GM19452 (cell line): ENCODE data around the gene MCMBP.
"Not testable (repeated sequence)": the region's sequence is repeated elsewhere in the genome, so short reads cannot be mapped to it uniquely, and the experiment has no call there.

Source experiments
- ATAC-seq: cut with Tn5 transposase; IDR thresholded peaks from one replicate; pipeline ENCODE4 v1.9.1; 2021; ENCODE audit not compliant: unreplicated experiment

MCMBP gene

GRCh38 chr10:119872610-119872859 lies at the start of gene MCMBP:
TSS of gene MCMBP (minus strand) at chr10:119872843. CDS start at chr10:119872584, 259 bp downstream.
- ATAC-seq = peak; percentile 26

GRCh38 chr10:119919826-119920225 lies 47.2 kb upstream of the MCMBP start:
- peak; percentile 67 for ATAC-seq

- ATAC-seq = no peak
Measured at GRCh38 chr10:119919271-119919670, 46.6 kb upstream of the MCMBP start.

GRCh38 chr10:119917777-119918176 lies 45.1 kb upstream of the MCMBP start:
- ATAC-seq = no peak

- no peak for ATAC-seq
Measured at GRCh38 chr10:119910689-119911088, 38.0 kb upstream of the MCMBP start.

- ATAC-seq = no peak
Measured at GRCh38 chr10:119908166-119908565, 35.5 kb upstream of the MCMBP start.

GRCh38 chr10:119907695-119908094 lies 35.1 kb upstream of the MCMBP start:
- not testable (repeated sequence) for ATAC-seq

- ATAC-seq = no peak
Measured at GRCh38 chr10:119903946-119904666, 31.5 kb upstream of the MCMBP start.

- no peak for ATAC-seq
Measured at GRCh38 chr10:119898577-119898976, 25.9 kb upstream of the MCMBP start.

- ATAC-seq = no peak
Measured at GRCh38 chr10:119896937-119897770, 24.5 kb upstream of the MCMBP start.

GRCh38 chr10:119896061-119896655 lies 23.5 kb upstream of the MCMBP start:
- ATAC-seq = no peak

GRCh38 chr10:119893845-119894427 lies 21.3 kb upstream of the MCMBP start:
- no peak for ATAC-seq

- ATAC-seq = no peak
Measured at GRCh38 chr10:119893074-119893473, 20.4 kb upstream of the MCMBP start.

- ATAC-seq = peak; percentile 99
Measured at GRCh38 chr10:119892188-119893065, 19.8 kb upstream of the MCMBP start, which contains the start of gene SEC23IP. TSS of gene SEC23IP (plus strand) at chr10:119892730. CDS start at chr10:119892783, 53 bp downstream.

- ATAC-seq = not testable (repeated sequence)
Measured at GRCh38 chr10:119891849-119892187, 19.2 kb upstream of the MCMBP start.

- not testable (repeated sequence) for ATAC-seq
Measured at GRCh38 chr10:119890307-119890706, 17.7 kb upstream of the MCMBP start.

- ATAC-seq = not testable (repeated sequence)
Measured at GRCh38 chr10:119889201-119889600, 16.6 kb upstream of the MCMBP start.

- not testable (repeated sequence) for ATAC-seq
Measured at GRCh38 chr10:119888715-119889114, 16.1 kb upstream of the MCMBP start.

- ATAC-seq = not testable (repeated sequence)
Measured at GRCh38 chr10:119886070-119886469, 13.4 kb upstream of the MCMBP start.

GRCh38 chr10:119883901-119884611 lies 11.4 kb upstream of the MCMBP start:
- not testable (repeated sequence) for ATAC-seq
